Measurements from ENCODE around the gene TUBG1.

DNA sequence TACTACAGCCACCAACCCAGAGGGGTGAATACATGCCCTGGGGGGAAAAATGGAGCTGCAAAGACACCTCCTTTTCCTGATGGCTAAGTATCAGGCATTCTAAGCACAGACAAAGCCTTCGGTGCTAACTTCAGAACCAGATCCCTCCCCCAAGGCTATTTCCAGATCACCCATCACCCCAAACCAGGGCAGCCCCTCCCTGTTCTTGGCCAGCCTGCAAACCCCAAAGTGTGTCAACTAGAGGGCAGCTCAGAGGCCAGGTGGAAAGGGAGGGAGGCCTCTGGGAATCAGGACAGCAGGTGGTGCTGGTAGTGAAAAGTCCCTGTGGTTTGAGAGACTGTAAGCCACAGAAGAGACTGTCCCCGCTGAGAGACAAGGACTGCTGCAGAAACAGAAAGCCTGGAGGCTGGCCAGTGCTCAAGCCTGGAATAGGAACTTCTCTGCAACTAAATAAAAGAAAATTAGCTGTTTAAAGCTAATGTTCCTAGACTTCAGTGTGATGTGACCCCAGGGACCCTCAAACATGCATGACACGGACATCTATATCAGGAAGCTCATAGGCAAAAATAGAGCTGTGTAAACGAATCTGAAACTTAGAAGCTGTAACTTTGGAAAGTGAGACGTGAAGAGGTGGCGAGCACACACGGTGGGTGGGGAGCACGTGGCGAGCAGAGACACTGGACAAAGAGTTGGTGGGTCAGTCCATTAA lies 9.1 kb downstream of the TUBG1 start:
- TF ChIP-seq, protein P1, sequence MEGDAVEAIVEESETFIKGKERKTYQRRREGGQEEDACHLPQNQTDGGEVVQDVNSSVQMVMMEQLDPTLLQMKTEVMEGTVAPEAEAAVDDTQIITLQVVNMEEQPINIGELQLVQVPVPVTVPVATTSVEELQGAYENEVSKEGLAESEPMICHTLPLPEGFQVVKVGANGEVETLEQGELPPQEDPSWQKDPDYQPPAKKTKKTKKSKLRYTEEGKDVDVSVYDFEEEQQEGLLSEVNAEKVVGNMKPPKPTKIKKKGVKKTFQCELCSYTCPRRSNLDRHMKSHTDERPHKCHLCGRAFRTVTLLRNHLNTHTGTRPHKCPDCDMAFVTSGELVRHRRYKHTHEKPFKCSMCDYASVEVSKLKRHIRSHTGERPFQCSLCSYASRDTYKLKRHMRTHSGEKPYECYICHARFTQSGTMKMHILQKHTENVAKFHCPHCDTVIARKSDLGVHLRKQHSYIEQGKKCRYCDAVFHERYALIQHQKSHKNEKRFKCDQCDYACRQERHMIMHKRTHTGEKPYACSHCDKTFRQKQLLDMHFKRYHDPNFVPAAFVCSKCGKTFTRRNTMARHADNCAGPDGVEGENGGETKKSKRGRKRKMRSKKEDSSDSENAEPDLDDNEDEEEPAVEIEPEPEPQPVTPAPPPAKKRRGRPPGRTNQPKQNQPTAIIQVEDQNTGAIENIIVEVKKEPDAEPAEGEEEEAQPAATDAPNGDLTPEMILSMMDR (IDR thresholded peaks at IDR 0.05) = peak in 3 of 7 experiments; percentile 8 to 65 (median 43)
- no peak for TF ChIP-seq POLR2A (IDR thresholded peaks at IDR 0.05)
